GM18505 (cell line): ENCODE data around the gene ARMC7.
"Not testable (repeated sequence)": the region's sequence is repeated elsewhere in the genome, so short reads cannot be mapped to it uniquely, and the experiment has no call there.

Experiments used
- ATAC-seq: cut with Tn5 transposase; IDR thresholded peaks from one replicate; pipeline ENCODE4 v1.9.1; 2021; ENCODE audit not compliant: unreplicated experiment
- POLR2A ChIP-seq: IDR thresholded peaks from 4 replicates; pipeline ENCODE4 v1.6.1; 2011; ENCODE audit warnings: borderline replicate concordance; ENCODE audit not compliant: insufficient read depth, insufficient read length; ENCODE audit errors: extremely low read depth

The ARMC7 gene

DNA sequence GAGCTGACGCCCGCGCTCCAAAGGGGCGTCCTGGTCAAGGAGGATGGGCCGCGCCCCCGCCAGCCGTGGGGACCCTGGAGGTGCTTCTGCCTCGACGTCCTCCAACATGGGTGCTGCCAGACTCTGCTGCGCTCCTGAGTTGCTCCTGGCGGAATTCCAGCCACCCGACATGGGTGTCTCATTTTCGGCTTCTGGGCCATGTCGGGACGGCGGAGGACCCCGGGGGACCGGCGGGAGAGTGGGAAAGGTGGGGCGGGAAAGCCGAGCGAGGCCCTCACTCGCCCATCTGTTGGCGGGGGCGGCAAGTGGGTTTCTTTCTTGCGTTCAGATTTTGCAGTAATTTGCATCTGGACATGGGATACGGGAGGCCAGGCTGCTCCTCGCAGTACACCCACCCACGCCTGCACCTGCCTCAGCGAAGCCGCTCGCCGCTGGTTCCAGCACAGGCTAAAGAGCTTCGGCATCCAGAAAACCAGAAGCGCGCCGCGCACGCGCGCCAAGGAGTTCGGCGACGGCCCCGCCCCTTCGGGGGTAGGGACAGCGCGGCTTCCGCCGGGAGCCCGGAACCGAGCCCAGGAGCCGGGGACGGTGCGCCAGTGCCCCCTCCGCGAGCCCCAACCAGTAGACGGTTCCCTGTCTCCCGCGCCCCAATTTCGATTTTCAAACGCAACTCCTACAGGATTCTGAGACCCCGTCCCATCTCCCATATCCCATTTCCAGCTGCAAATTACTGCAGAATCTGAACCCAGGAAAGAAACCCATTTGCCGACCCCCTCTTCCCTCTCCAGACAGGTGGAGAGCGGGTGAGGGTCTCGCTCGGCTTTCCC is at the start of gene ARMC7:
TSS of gene ARMC7 (plus strand) at position 563 of the 827 bp plus-strand sequence. CDS start 320 bp downstream, outside the sequence.
- peak; percentile 94 for TF ChIP-seq POLR2A

DNA sequence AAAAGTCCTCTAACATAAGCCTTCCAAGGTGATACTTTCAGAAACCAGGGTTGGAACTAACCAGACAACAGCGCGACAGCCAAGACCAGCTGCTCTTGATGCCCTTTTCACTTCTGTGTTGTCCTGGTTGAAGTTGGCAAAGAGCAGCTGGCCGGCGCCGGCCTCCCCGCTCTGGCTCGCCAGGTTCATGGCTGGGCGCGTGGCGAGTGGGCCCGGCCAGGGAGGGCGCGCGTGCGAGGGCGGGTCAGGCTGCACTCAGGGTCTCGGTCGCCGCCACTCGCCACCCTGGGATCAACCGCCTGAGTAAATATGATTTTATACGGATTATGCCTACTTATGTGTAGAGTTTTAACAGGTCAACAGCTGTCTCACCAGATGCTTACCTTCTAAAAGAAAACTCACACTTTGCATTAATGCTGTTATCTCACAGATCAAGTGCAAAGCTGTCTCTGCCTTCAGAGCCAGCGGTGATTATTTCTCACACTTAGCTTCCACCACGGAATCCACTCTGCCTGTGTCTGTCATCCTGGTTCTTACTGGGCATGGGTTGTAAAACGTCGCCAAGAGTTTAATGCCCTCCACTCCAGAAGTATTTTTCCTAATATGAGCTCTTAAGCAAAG is 49.2 kb upstream of the ARMC7 start:
- TF ChIP-seq POLR2A = no peak
- no peak for ATAC-seq

More for the DNA sequence above, at the start of gene ARMC7:
- peak; percentile 76 for ATAC-seq

DNA sequence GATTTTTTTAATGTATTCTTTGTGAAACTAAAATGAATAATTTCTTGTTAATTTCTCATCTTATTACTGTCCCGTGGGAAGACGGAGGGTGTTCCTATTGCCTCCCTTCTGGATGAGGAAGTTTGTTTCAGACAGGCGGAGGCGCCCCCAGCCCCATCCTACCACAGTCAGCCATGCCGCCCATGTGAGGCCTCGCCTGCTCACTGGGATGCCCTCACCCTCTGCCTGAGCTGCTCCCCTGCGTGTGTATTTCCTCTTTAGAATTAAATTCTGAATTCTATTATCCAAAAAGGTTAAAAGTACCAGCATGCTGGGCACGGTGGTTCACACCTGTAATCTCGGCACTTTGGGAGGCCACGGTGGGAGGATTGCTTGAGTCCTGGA is 48.7 kb upstream of the ARMC7 start:
- no peak for TF ChIP-seq POLR2A
- no peak for ATAC-seq

DNA sequence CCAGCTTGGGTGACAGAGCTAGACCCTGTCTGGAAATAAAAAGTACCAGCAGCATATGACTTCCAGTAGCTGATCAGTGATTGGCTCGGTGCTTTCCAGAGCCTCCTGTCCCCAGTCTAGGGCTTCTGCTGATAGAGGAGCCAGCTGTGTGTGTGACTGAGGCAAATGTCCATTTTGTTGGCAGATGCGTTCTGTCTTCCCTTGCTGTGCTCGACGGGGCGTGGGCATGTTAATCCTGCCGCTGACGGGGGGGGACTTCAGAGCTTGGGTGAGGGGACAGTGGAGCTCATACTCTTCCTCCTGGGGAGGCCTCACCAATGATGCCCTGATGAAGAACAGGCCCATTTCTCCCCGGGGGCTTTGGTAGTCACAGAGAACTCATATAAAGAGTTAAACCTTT is 48.2 kb upstream of the ARMC7 start:
- TF ChIP-seq POLR2A = no peak
- no peak for ATAC-seq

DNA sequence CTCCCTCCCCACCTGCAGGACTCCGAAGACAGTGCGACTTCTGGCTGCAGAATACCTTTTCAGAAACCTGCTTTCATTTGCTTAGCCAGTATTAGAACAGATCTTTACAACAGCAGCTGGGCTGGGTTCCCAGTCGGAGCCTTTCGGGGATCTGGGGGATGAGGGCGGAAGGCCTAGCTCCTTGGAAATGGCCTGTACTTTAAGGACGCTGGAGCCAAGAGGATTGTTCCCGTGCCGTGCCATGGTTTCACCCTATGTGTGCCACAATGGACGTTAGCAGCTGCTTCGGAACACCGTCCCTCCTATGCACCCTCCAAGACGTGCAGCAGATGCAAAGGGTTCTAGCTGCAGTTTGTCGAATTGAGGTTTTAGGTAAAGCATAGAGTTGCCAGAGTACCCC is 46.6 kb upstream of the ARMC7 start:
- ATAC-seq = no peak
- TF ChIP-seq POLR2A = no peak

DNA sequence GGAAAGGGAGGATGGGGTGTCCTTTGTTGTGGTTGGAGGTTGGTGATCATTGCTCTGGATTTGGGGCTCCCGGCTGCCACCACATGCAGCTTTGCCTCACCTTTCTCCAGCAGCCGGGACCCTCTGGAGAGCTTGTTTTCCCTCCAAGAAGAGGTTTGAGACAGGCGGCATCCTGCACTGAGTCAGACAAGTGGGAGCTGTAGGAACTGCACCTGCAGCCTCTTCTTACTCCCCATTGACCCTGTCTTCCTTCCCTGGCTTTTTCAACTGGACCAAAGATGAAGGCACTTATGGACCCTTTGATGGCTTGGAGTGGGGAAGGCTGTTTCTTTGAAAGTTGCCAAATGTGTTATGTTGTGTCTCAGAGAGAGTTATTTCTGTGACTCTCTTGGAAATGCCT is 46.1 kb upstream of the ARMC7 start:
- no peak for ATAC-seq
- no peak for TF ChIP-seq POLR2A

DNA sequence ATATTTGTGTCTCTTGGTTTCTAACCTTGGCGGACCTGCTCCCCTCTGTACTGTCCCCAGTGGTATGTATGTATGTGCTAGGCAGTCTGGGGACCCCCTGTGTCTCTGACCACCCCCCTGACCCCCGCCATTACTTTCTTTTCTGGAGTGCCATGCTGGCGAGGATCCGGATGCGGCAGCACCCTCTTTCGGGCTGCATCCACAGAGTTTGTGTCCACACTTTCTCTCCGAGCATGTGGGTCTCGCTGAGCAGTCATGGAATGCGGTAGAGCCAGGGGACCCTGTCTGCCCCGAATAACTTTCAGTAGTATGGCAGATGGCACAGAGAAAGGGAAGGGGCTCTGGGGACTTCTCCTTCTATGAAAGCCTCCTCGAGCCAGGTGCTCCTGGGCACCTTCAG is 45.7 kb upstream of the ARMC7 start:
- ATAC-seq = no peak
- no peak for TF ChIP-seq POLR2A

DNA sequence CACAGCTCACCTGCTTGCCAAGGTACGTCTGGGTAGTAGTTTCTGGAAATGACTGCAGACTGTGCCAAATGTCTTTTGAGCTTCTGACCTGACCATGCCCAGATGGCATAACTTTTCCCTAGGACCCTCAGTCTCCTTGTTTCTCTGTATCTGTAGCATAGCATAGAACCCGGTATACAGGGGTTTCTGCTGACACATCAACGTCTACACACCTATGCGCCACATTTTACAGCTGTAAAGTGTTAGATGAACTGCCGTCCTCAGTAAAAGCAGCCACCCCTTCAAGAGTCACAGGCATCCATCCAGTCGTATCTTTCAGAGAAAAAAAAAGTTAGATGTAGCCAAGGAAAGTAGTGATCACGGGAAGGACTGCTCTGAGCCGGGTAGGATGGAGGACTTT is 45.3 kb upstream of the ARMC7 start:
- no peak for TF ChIP-seq POLR2A
- ATAC-seq = no peak

DNA sequence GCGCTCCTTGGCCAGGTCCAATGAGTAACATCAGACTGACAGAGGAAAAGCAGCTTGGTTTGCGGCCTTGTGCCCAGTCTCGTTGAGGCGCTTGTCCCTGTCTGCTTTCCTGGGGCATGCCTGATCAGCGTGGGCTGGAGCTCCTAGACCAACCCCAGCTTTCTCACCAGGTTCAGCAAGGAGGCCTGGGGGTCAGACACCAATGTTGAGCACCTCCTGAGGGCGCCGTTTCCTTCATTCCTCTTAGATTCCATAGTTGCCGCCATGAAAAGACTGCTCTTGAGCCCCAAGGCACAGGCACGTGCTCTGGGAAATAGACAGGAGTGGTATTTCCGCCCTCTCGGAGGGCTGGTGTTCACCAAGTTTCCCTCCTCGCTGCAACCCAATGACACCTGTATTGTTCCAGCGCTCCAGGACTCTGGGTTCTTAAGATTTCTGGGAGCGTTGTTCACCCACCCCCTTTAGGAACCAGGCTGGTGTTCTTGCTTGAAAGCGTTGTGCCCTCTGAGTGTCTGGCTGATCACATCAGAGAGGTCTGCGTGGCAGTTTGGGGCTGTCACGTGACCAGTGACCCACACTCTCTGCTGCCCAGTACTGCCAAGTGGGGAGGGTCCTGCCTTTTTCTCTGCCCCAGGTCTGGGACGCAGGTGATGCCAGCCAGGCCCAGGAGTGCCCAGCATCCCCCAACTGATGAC is 44.8 kb upstream of the ARMC7 start:
- ATAC-seq = no peak
- no peak for TF ChIP-seq POLR2A

DNA sequence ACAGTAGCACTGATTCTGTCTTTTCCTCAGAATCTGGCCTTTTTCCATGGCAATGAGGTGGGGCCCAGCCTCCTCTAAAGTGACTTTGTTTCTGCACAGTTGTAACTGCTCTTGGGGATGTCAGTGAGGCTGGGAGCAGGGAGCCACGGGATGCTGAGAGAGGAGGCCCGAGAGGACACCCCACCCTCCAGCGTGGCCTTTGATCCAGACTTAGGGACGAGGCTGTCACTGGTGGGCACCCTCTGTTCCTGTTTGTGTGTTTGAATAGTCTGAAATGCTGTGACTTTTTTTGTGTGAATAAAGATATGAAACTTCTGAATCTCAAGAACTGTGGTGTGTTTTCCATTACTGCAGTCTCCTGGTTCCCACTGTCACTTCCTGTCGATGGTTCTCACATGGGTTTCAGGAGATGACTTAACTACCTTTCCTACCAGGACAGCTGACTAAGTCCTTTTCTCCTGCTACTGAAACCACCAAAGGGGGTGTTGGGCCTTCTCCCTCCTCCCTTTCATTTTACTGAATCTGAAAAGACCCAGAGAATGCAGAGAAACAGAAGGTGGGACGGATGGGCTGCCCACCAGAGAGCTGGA is 44.1 kb upstream of the ARMC7 start:
- no peak for ATAC-seq
- no peak for TF ChIP-seq POLR2A

DNA sequence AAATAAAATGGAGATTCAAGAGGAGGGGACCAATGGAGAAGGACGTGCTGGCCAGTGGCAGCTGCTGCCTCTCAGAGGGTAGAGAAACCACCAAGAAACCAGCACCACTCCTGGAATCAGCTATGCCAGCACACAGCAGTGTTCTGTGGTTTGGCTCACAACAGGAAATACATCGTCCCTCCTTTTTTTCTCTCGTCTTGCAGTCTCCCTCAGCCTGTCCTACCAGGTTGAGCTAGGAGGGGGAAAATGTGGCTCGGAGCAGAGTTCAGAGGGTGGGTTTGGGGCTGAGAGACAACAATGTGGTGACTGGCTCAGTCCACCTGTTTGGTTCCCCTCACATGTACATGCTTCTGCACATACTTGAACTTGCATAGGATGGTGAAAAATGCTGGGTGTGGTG is 41.9 kb upstream of the ARMC7 start:
- ATAC-seq = no peak
- TF ChIP-seq POLR2A = no peak

DNA sequence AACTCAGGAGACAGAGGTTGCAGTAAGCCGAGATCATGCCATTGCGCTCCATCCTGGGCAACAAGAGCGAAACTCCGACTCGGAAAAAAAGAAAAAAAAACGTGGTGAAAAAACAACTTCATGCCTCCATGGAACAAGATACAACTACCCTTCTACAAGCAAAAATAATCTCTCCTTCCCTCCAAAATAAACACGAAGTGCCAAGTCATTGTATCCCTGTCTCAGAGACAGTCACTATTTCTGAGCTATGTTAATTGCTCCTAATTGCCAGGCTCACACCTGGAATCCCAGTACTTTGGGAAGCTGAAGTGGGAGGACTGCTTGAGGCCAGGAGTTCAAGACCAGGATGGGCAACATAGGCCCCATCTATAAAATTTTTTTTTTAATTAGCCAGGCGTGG is 41.0 kb upstream of the ARMC7 start:
- TF ChIP-seq POLR2A = no peak
- ATAC-seq = no peak

DNA sequence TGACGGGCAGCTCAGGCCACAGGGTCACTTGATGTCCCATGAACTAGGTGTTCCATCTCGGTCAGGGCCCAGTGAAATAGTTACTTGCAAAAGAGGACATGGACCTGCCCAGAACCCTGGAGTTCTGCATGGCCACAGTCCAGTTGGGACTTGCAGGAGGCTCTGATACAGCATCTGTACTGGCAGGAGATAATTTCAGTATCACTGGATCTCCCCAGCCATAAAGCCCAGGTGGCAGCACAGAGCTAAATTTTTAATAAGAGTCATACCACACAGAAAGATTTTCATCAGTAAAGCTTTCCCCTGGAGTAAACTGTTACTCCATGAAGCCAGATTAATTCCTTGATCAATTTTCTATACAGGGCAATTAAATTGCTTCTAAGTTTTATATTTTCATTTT is 40.0 kb upstream of the ARMC7 start:
- ATAC-seq = no peak
- TF ChIP-seq POLR2A = no peak

DNA sequence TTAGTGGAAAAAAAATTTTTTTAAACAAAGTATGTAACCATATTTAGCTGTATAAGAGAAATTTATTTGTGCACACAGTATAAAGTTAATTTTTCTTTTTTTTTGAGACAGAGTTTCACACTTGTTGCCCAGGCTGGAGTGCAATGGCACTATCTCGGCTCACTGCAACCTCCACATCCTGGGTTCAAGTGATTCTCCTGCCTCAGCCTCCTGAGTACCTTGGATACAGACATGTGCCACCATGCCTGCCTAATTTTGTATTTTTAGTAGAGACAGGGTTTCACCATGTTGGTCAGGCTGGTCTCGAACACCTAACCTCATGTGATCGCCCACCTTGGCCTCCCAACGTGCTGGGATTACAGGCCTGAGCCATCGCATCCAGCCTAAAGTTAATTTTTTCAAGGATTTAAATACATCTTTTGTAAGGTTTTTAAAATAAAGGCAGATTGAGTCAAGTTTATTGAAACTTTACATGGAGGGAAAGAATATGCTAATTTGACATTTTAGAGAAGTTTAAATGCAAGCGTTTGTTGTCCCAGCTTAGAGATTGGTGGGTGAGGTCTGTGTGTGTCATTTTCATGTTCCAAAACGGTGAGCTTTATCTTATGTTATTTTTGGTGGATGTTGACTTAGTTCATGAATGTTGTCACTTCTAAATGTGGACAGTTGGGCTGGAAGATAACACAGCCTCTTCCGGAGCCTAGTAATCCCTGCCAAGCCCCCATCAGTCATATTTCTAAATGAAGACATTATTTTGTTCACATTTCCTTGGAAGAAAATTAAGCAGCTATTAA is 38.1 kb upstream of the ARMC7 start:
- not testable (repeated sequence) for ATAC-seq

DNA sequence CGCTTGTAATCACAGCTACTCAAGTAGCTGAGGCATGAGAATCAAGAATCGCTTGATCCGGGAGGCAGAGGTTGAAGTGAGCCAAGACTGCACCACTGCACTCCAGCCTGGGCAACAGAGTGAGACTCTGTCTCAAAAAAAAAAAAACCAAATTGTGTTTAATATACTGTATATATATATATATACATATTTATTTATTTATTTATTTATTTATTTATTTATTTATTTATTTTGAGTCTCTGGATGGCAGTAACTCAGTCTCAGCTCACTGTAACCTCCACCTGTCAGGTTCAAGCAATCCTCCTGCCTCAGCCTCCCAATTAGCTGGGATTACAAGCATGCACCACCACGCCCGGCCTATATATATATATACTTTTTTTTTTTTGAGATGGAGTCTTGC is 36.9 kb upstream of the ARMC7 start:
- not testable (repeated sequence) for ATAC-seq
